ENCODE results near the gene ALAS2.

Gene ALAS2

GRCh38 chrX:55026143-55026542, 4.6 kb downstream of the ALAS2 start:
- H3K4me3 Mint-ChIP-seq = no peak overlapping the region
- peaks cover 15% of the 10 kb centered on the region for H3K36me3 Mint-ChIP-seq
- H3K4me1 Mint-ChIP-seq = no peaks in the 10 kb centered on the region
- no peaks in the 10 kb centered on the region for H3K27me3 Mint-ChIP-seq
- ATAC-seq = no peak
- no peak overlapping the region for H3K27ac Mint-ChIP-seq
- H3K9me3 Mint-ChIP-seq = no peaks in the 10 kb centered on the region

- no peaks in the 10 kb centered on the region for H3K36me3 Mint-ChIP-seq
- no peaks in the 10 kb centered on the region for H3K9me3 Mint-ChIP-seq
- H3K27ac Mint-ChIP-seq = no peak overlapping the region
- H3K4me1 Mint-ChIP-seq = no peaks in the 10 kb centered on the region
- no peak overlapping the region for H3K4me3 Mint-ChIP-seq
- H3K27me3 Mint-ChIP-seq = no peaks in the 10 kb centered on the region
- no peak for ATAC-seq
These were observed 15.9 kb downstream of the ALAS2 start for GRCh38 chrX:55014897-55015299.

GRCh38 chrX:55011294-55011693, 19.5 kb downstream of the ALAS2 start:
- peaks cover 13% of the 10 kb centered on the region for H3K36me3 Mint-ChIP-seq

GRCh38 chrX:55008571-55009358, 22.0 kb downstream of the ALAS2 start:
- no peaks in the 10 kb centered on the region for H3K9me3 Mint-ChIP-seq
- H3K4me3 Mint-ChIP-seq = no peak overlapping the region
- peaks cover 27% of the 10 kb centered on the region for H3K36me3 Mint-ChIP-seq
- no peak for ATAC-seq
- no peaks in the 10 kb centered on the region for H3K27me3 Mint-ChIP-seq
- H3K27ac Mint-ChIP-seq = no peak overlapping the region
- peaks cover 5% of the 10 kb centered on the region for H3K4me1 Mint-ChIP-seq

More at GRCh38 chrX:55011294-55011693, 19.5 kb downstream of the ALAS2 start:
- H3K4me3 Mint-ChIP-seq = no peak overlapping the region
- ATAC-seq = no peak
- H3K4me1 Mint-ChIP-seq = peaks cover 5% of the 10 kb centered on the region
- H3K27ac Mint-ChIP-seq = no peak overlapping the region
- no peaks in the 10 kb centered on the region for H3K9me3 Mint-ChIP-seq
- H3K27me3 Mint-ChIP-seq = no peaks in the 10 kb centered on the region

GRCh38 chrX:55007656-55008055, 23.1 kb downstream of the ALAS2 start:
- Mint-ChIP-seq H3K4me1 (peaks cover 5% of the 10 kb centered on the region), H3K27ac (no peak overlapping the region)
- ATAC-seq = no peak

GRCh38 chrX:55006827-55007621, 23.8 kb downstream of the ALAS2 start:
- Mint-ChIP-seq H3K27me3 (no peaks in the 10 kb centered on the region), H3K4me3 (no peak overlapping the region), H3K4me1 (peaks cover 5% of the 10 kb centered on the region), H3K36me3 (peaks cover 27% of the 10 kb centered on the region), H3K9me3 (no peaks in the 10 kb centered on the region), H3K27ac (no peak overlapping the region)
- no peak for ATAC-seq

More at GRCh38 chrX:55007656-55008055, 23.1 kb downstream of the ALAS2 start:
- Mint-ChIP-seq H3K9me3 (no peaks in the 10 kb centered on the region), H3K27me3 (no peaks in the 10 kb centered on the region), H3K36me3 (peaks cover 27% of the 10 kb centered on the region), H3K4me3 (no peak overlapping the region)

- Mint-ChIP-seq H3K36me3 (peaks cover 37% of the 10 kb centered on the region), H3K9me3 (no peaks in the 10 kb centered on the region), H3K27ac (no peak overlapping the region), H3K4me3 (no peak overlapping the region), H3K4me1 (peaks cover 19% of the 10 kb centered on the region), H3K27me3 (no peaks in the 10 kb centered on the region)
- ATAC-seq = no peak
These were observed 25.5 kb downstream of the ALAS2 start for GRCh38 chrX:55005256-55005655.

- Mint-ChIP-seq H3K9me3 (no peaks in the 10 kb centered on the region), H3K27ac (no peak overlapping the region), H3K27me3 (no peaks in the 10 kb centered on the region), H3K36me3 (peaks cover 37% of the 10 kb centered on the region), H3K4me1 (peaks cover 19% of the 10 kb centered on the region), H3K4me3 (no peak overlapping the region)
- no peak for ATAC-seq
These were observed 26.5 kb downstream of the ALAS2 start for GRCh38 chrX:55004231-55004630.

GRCh38 chrX:54999717-55000598, 30.8 kb downstream of the ALAS2 start, which contains the start of gene APEX2:
TSS of gene APEX2 (plus strand) at chrX:55000363. CDS start at chrX:55000423, 60 bp downstream.
- peak; percentile 96 for ATAC-seq
- H3K4me1 Mint-ChIP-seq = peaks cover 19% of the 10 kb centered on the region
- H3K27ac Mint-ChIP-seq = peak within 1 kb of the TSS; percentile 92
- H3K36me3 Mint-ChIP-seq = peaks cover 14% of the 10 kb centered on the region
- H3K4me3 Mint-ChIP-seq = peak within 1 kb of the TSS; percentile 97
- no peaks in the 10 kb centered on the region for H3K9me3 Mint-ChIP-seq
- H3K27me3 Mint-ChIP-seq = no peaks in the 10 kb centered on the region

GRCh38 chrX:54995621-54996020, 35.2 kb downstream of the ALAS2 start:
- H3K4me3 Mint-ChIP-seq = no peak overlapping the region
- no peaks in the 10 kb centered on the region for H3K27me3 Mint-ChIP-seq
- H3K9me3 Mint-ChIP-seq = no peaks in the 10 kb centered on the region
- peaks cover 15% of the 10 kb centered on the region for H3K4me1 Mint-ChIP-seq
- H3K27ac Mint-ChIP-seq = no peak overlapping the region
- H3K36me3 Mint-ChIP-seq = peaks cover 2% of the 10 kb centered on the region
- ATAC-seq = no peak

- no peaks in the 10 kb centered on the region for H3K9me3 Mint-ChIP-seq
- peaks cover 11% of the 10 kb centered on the region for H3K4me1 Mint-ChIP-seq
- no peaks in the 10 kb centered on the region for H3K36me3 Mint-ChIP-seq
- H3K4me3 Mint-ChIP-seq = no peak overlapping the region
- ATAC-seq = peak; percentile 60
- no peak overlapping the region for H3K27ac Mint-ChIP-seq
- H3K27me3 Mint-ChIP-seq = no peaks in the 10 kb centered on the region
These were observed 36.0 kb downstream of the ALAS2 start for GRCh38 chrX:54994668-54995351.

GRCh38 chrX:54994099-54994498, 36.7 kb downstream of the ALAS2 start, which contains the start of gene PFKFB1:
TSS of gene PFKFB1 (minus strand) at chrX:54994188. CDS start at chrX:54994007, 181 bp downstream.
- Mint-ChIP-seq H3K4me1 (peaks cover 11% of the 10 kb centered on the region), H3K27me3 (no peaks in the 10 kb centered on the region), H3K9me3 (no peaks in the 10 kb centered on the region), H3K36me3 (no peaks in the 10 kb centered on the region), H3K4me3 (no peak within 1 kb of the TSS), H3K27ac (no peak within 1 kb of the TSS)
- ATAC-seq = no peak

GRCh38 chrX:54992911-54993622, 37.7 kb downstream of the ALAS2 start:
- Mint-ChIP-seq H3K27me3 (no peaks in the 10 kb centered on the region), H3K4me3 (no peak overlapping the region), H3K36me3 (no peaks in the 10 kb centered on the region), H3K4me1 (peaks cover 11% of the 10 kb centered on the region), H3K9me3 (no peaks in the 10 kb centered on the region), H3K27ac (no peak overlapping the region)
- no peak for ATAC-seq

- H3K27me3 Mint-ChIP-seq = no peaks in the 10 kb centered on the region
- H3K4me3 Mint-ChIP-seq = no peak overlapping the region
- no peaks in the 10 kb centered on the region for H3K9me3 Mint-ChIP-seq
- H3K36me3 Mint-ChIP-seq = no peaks in the 10 kb centered on the region
- H3K27ac Mint-ChIP-seq = no peak overlapping the region
- ATAC-seq = no peak
- H3K4me1 Mint-ChIP-seq = peaks cover 11% of the 10 kb centered on the region
These were observed 39.1 kb downstream of the ALAS2 start for GRCh38 chrX:54991706-54992105.
